GM18511 (cell line): ENCODE measurements around the gene PROK2.

Experiments used
- ATAC-seq: cut with Tn5 transposase; IDR thresholded peaks from one replicate; pipeline ENCODE4 v1.9.1; 2021; ENCODE audit warnings: mild to moderate bottlenecking, moderate library complexity; ENCODE audit not compliant: unreplicated experiment

PROK2 gene

DNA sequence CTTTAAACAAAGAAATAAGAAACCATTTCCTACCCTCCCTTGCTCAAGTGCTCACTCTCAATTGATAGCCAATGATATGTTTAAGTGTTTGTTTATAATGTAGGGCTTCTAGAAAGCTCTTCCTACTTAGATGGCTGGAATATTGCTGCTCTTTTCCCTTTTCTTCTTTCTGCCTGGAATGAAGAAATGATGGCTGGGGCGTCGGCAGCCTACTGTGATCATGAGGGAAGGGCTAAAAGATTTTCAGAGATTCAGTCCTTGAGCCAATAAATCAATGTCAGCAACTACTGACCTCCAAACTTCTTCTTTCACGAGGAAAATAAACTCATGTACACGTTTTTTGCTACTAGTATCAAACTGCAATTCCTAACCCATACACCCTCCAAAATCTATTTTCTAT, 33.3 kb downstream of the PROK2 start:
- no peak for ATAC-seq

DNA sequence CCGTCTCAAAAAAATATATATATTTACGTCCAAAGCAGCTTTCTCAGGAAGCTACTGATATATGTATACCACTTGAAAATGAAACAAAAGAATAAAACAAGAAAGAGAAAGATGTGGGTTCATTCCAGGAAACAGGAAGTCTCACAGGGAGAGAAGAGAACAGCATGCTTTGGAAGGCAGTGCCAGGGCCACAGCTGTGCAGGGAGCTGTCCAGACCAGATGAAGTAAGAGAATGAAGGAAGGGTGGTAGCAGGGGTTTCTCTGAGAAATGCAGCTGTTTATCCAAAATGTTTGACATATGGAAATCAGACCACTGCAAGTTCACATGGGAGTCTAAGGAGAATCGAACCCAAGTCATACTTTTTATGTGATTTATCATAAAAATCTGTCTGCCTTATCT, 40.2 kb downstream of the PROK2 start:
- no peak for ATAC-seq

DNA sequence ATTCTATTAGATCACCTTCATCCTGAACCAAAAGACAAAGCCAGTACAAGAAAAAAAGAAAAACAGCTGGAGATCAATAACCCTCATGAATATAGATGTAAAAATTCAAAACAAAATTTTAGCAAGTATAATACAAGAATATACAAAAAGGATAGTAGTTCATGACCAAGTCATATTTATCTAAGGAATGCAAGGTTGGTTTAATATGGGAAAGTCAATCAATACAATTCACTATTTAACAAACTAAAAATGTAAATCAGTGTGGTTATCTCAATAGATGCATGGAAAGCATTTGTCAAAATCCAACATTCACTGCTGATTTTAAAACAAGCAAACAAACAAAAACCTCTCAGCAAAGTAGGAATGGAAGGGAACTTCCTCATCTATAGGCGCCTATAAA, 42.3 kb downstream of the PROK2 start:
- ATAC-seq, result no peak

DNA sequence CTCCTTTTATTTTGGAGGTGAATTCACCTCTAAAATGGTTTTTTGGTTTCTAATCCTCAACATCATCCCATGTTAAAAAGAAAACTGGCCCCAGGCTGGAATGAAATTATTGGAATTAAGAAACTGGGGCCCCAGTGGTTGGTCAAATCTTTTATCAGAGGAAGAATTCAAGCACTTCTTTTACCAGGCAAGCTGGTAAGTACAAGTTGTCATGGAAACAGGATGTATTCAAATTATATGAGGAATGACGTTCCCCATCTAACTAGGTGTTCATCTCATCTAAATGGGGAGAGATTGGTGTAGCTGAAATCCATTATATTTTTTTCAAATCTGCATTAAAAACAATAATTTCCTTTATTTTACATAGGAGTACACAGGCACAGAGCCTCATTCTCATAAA, 50.1 kb downstream of the PROK2 start:
- ATAC-seq, result no peak

DNA sequence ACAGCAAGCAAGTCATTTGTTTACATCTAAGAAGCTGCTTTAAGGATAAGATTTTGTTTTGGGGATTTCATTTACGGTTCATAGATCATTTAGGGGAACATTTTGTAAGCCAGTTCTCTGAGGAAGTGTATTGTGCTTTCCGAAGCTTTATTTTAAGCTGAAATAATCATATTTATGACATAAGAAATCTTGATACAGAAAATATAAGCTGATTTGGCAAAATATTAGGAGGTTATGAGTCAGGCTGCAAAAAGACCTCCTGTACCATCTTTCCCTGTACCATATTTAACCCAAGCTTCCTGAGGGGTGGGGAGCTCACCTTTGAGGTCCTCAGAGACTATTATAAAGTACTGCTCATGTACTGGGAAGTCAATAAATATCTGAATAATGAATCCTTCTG, 51.6 kb downstream of the PROK2 start:
- ATAC-seq, result no peak

DNA sequence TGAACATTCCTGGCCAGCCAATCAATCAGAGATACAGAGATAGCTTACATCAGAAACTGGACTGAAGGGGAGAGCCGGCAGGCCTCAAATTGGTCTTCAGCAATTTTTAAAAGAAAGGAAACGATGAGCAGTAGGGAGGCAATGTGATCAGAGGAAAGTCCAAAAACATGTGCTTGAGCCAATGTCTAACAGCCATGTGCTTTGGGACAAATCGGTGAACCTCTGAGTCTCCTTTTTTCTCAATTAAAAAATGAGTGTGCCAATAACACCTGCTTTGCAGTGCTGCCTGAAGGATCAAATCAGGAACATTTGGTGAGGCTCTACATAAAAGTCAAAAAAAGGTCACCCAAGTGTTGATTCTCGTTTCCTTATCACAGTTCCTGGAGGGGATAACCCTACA, 52.3 kb downstream of the PROK2 start:
- ATAC-seq, result no peak

DNA sequence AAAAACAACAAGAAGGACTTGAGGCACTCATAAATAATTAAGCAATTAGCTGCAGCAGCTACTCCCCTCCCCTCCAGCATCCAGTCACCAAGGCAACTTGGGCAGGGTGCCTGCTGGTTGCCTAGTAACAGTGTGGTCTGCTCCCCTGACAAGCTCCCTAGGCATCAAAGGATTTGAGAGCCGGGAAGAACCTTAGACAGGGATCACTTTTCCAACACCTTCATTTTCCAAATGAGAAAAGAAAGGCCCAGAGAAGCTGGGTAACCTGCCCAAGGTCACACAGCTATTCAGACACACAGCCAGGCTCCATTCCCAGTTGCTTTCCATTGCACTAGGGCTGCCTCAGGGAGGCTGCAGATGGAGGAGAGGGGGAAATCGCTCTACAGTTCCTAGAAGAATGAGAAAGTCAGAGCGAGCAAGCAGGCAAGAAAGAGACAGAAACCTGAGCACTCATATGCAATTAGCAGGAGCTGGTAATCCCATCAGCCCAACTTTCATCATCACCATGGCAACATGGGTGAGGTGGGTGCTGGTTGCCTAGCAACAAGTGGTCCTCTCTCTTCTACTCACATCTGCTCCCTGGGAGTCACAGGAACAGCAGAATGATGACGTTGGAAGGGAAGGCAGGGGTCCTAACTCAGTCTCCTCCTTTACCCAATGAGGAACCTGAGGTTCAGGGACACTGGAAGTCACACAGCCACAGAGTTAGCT, 56.2 kb downstream of the PROK2 start:
- no peak for ATAC-seq

DNA sequence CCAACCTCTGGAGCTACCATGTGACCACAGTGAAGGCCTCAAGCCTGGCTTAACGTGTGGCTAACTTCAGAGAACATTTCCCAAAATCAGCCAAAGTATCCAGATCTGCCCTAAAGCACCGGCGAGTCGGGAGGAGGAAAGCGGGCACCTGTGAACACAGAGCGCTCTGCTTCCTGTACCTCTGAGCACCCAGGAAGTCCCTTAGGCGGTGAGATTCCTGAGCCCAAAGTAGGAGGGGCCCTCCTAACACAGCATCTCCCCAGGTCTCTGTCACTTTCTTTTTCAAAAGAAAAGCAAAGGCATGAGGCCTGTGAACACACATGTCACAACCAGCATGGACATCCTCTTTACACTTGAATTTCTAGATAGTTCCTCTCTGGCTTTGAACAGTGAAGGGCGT, 58.8 kb downstream of the PROK2 start:
- ATAC-seq, result no peak

DNA sequence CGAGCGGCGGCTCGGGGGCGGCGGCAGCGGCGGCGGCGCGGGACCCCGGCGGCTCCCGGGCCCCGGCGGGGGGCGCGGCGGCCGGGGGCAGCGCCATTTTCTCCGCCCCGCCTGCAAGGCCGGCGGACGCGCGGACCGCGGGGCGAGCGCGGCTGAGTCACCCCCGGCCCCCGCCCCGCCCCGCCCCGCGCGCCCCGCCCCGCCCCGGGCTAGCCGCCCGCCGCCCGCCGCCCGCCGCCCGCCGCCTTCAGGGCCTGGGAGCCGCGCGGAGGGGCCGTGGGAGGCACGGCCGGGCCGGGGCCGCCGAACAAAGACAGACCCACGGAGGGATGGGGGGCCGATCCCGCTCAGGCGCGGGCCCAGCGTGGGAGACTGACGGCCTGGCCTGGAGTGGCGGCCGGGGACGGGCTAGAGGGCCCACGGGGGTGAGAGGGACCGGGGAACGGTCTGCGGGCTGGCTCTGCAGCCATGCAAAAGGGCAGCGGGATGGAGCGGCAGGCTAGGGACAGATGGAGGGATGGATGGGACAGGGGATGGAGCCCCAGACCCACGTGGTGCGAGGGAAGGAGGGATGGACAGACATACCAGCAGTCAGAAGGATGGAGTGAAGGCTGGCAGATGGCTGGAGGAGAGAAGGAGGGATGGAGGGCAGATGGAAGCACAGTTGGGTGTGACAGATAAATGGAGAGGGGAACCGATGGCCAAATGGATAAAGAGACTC, 59.5 kb downstream of the PROK2 start, which contains the start of gene EIF4E3:
TSS of gene EIF4E3 (minus strand) at position 132 of the 721 bp plus-strand sequence. CDS start at position 97, 35 bp downstream.
- ATAC-seq, result peak; percentile 70

DNA sequence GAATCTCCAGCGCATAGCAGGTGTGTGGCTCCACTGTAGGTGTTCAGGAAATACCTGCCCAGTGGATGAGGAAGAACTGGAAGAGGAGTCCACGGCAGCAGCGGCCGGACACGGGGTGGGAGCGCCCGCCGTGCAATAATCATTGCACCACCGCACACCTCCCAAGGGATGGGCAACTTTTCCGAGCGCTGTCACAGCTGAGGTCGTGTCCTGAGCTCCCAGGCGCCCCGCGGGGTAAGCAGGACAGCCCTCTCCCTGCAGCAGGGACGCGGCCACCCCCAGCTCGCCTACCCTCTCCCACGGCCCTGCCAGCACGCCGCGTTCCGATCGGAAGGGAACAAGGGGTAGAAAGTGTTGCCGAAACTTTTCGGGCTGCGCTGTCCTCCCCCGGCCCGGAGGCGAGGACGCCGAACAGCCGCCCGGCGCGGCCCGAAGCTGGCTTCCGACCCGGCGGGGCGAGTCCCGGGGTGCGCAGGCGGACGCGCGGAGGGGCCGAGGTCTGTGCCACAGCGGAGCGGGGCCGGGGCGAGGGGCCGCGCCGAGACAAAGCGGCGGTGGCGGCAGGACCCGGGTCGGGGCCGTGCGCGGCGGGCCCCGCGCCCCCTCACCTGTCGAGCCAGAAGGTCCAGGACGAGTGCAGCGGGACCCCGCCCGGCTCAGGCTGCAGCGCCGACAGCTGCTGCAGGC, 60.2 kb downstream of the PROK2 start:
- ATAC-seq, result peak; percentile 61

DNA sequence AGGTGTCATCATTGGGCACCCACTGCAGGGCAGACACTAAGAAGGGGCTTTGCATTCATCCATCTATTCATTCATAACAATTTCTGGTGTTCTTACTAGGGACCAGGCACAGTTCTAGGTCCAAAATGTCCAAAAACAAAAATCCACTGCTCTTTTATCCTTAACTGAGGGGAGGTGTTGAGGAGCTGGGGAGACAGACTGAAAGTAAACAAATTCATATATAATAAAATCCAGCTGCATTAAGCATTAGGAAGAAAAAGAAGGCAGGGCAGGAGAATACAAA, 60.8 kb downstream of the PROK2 start:
- ATAC-seq, result no peak

DNA sequence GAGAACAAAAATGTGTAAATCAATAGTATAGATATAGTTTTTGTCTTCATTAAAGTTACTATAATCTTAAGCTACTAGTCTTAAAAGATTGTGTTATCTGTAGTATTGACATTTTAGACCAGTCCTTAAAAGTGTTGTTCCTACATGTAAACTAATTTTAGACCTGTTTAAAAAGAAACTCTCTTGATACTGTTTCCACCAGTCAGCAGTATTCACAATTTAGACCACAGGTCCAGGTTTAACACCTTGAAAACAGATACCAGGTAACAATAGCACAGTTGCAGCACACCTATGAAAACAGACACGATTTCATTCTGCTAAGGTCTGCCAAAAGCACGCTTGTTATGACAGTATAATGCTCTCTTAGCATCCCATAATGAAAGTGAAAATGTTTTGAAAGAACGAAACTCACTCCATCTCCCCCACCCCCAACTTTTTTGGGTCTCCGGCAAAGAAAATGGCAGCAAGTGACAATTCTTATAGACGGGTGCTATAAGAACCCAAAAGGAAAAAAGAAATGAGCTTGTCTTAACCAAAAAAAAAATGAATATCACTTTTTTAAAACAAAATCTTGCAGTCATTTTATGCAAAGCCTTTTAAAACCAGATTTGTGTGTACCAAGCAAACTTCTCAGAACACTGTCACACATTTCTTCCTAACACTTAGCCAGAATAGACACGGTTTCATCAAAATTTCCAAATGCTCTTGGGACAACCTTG, 61.3 kb downstream of the PROK2 start:
- peak; percentile 36 for ATAC-seq

DNA sequence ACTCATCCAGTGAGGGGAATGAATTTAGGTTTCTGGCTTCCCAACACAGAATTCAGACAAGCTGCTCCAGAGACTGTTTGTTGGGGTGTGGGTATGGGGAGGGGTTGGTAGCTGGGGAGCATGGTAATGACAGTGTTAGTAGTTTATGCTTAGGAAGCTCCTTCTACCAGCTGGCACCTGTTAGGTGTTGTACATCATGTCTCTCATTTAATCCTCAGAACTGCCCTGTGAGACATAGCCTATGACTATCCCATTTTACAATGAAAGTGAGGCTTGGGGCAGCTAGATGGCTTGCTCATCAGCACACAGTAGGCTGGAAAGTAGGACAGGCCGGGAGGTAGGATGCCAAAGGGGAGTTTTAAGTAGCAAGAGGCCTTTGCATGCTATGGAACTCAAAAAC, 62.3 kb downstream of the PROK2 start:
- ATAC-seq, result no peak
